Pancreas (tissue), 10 donors: Measurements from ENCODE around the gene MT3. TPM values are rescaled to one million over a fixed set of nuclear protein-coding genes. Genes with fewer than 3 reads are reported as not detected.

Experiments
- ATAC-seq, 4 donors: fragments of 200-7000 bp; cut with Tn5 transposase; one replicate each; pipeline versions ENCODE4 v1.8.0 to v1.9.1; 2020; ENCODE audit warnings: mild to moderate bottlenecking in 4 of 4, moderate library complexity in 4 of 4
- DNase-seq, 6 donors: peaks; one replicate each; pipeline ENCODE4 v3.0.0-alpha.2; 2020
- FAIRE-seq: peaks from 2 replicates; lab custom pipeline; 2012; peaks lifted over from hg19 to GRCh38; lab: Jason Lieb, UNC
- H3K27ac ChIP-seq, 4 donors: fragments of 200-600 bp; sonication (generic); 1 replicate in 3 of 4; 2 replicates in 1 of 4; pipeline versions ENCODE4 v1.5.0 to v1.8.0; 2020
- H3K27me3 ChIP-seq, 4 donors: fragments of 200-600 bp; one replicate each; pipeline ENCODE4 v1.8.0; 2021
- H3K36me3 ChIP-seq, 3 donors: fragments of 200-600 bp; sonication (generic) in 1 of 3; one replicate each; pipeline versions ENCODE4 v1.5.0 to v1.8.0; 2020 to 2021
- H3K4me1 ChIP-seq, 3 donors: fragments of 200-600 bp; one replicate each; pipeline ENCODE4 v1.8.0; 2021
- H3K4me3 ChIP-seq, 4 donors: fragments of 200-600 bp; sonication (generic) in 2 of 4; one replicate each; pipeline versions ENCODE4 v1.5.0 to v1.8.0; 2020 to 2021
- H3K9me3 ChIP-seq, 4 donors: fragments of 200-600 bp; one replicate each; pipeline ENCODE4 v1.8.0; 2021
- CTCF ChIP-seq, 4 donors: fragments of 200-600 bp; sonication (generic) in 3 of 4; IDR thresholded peaks; one replicate each; pipeline versions ENCODE4 v1.5.0 to v1.8.0; 2021; ENCODE audit warnings: antibody characterized with exemption in 4 of 4
- WGBS, 2 donors: extraction: QIAGEN DNeasy Blood & Tissue Kit; methylation state at CpG; one replicate each; pipeline ENCODE4 v1.1.7; 2013; 5-methylcytosine and 5-hydroxymethylcytosine counted together
- intact Hi-C, 3 donors: fragments of 100-400 bp; cut with DNase I; formaldehyde crosslinking; loops; one replicate each; pipeline versions ENCODE4 v1.11.1 to v1.14.2; 2022
- polyA plus RNA-seq, 2 donors: library from polyadenylated mRNA; stranded (reverse); fragments of 200-250 nt; gene quantifications; one replicate each; pipeline ENCODE4 v1.2.3, GENCODE V29; 2013
- total RNA-seq, 6 donors: library from RNA; stranded (reverse); fragmentation: NEBNext Ultra II Directional in 4 of 6; extraction: Animal tissue kit (Norgen Biotek cat#: 25700) in 4 of 6; gene quantifications; one replicate each; pipeline versions ENCODE4 v1.2.1 to v1.2.4, GENCODE V29; 2021 to 2023
- donor health status: healthy with polysubstance abuse.
- donor health status: DM: no; HTN: no; CAD: no; lungs with moderate emphysema.
- donor health status: DM: no; HTN: no; CAD: no.
- donor health status: control.
- donor health status: control.
- donor health status: Bipolar disorder and iron deficiency.
- donor health status: DM: yes; HTN: yes; CAD: no.
- donor health status: DM: no; HTN: no; CAD: no.
- donor health status: DM: no; HTN: no; CAD: no.
- donor health status: DM: yes; HTN: yes; CAD: no.

MT3 gene
- total and polyA plus RNA-seq, 8 donors, result 0.41 to 4.6 (median 0.75) TPM; not detected in 4

DNA sequence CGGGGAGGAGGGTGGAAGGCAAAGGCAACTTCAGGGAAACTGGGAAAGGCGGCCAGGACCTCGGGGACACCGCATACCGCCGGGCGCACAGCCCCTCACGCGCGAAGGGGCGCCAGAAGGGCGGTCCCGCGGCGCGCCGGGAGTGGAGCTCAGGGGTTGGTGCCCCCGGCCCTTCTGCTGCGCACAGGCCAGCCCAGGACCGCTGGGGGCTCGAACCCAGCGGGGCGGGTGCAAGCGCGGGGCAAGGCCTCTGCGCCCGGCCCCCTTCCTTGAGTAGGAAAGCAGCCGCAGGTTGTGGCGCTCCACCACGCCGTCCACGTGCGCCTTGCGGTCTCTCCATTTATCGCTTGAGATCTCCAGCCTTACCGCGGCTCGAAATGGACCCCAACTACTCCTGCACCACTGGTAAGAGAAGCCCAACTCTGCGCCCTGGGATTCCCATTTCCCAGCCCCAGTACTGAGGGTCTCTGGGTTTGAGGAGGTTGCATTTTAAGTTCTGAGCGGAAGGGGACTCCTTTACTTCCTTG is 46.2 kb downstream of the MT3 start:
- no peak for DNase-seq
- FAIRE-seq, result no peak

GRCh38 chr16:56636616-56637413 is 47.5 kb downstream of the MT3 start:
- 85 to 90% methylated on average over 9 of the region's 9 CpGs for WGBS, 2 donors
- TF ChIP-seq CTCF (IDR thresholded peaks at IDR 0.05), result no peak
- no peaks in the 10 kb centered on the region for H3K27me3 ChIP-seq
- intact Hi-C loops, result no loop called here
- no peaks in the 10 kb centered on the region for H3K36me3 ChIP-seq
- FAIRE-seq (no peak), DNase-seq (no peak), ATAC-seq (no peak)
- peaks cover 0 to 12% (median 8%) of the 10 kb centered on the region in 3 donors for H3K4me1 ChIP-seq
- no peak overlapping the region for H3K4me3 ChIP-seq
- H3K9me3 ChIP-seq, result no peaks in the 10 kb centered on the region
- H3K27ac ChIP-seq, result no peak overlapping the region

More for the DNA sequence above, 46.2 kb downstream of the MT3 start:
- WGBS, 2 donors, result 74 to 81% methylated on average over 24 to 40 of the region's 40 CpGs
- peaks cover 0 to 12% (median 8%) of the 10 kb centered on the region in 3 donors for H3K4me1 ChIP-seq
- H3K4me3 ChIP-seq, result no peak overlapping the region
- H3K27me3 ChIP-seq, result no peaks in the 10 kb centered on the region
- no peak for ATAC-seq
- no peak overlapping the region for H3K27ac ChIP-seq
- H3K9me3 ChIP-seq, result no peaks in the 10 kb centered on the region
- H3K36me3 ChIP-seq, result no peaks in the 10 kb centered on the region
- intact Hi-C loops, result no loop called here
- TF ChIP-seq CTCF (IDR thresholded peaks at IDR 0.05), result no peak

DNA sequence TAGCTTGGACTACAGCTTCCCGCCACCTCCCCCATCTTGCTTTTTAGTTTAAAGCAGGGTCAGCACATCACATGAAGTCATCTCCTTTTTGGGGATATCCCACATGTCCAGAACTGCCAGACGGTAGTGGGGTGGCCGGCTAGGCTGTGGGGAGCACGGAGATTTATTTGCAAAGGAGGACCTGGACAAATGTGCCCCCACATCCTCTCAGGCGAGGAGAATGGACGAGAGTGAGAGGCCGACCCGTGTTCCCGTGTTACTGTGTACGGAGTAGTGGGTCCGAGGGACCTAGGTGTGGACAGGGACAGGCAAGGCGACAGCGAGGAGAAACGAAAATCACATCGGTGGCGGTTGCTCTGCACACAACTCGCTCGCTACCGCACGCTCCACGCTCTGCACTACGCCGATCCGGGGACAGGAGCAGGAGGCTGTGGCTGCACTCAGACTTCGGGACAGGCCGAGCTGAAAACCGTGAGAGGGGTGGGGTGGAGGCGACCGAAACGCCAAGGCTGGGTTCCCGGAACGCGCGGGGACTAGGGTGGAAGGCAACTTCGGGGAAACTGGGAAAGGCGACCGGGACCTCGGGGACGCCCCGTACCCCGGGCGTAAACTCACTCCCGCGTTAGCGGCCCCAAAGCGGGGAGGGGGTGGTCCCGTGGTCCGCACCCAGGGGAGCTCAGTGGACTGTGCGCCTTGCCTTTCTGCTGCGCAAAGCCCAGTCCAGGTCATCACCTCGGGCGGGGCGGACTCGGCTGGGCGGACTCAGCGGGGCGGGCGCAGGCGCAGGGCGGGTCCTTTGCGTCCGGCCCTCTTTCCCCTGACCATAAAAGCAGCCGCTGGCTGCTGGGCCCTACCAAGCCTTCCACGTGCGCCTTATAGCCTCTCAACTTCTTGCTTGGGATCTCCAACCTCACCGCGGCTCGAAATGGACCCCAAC is 48.8 kb downstream of the MT3 start, which contains the start of gene MT1A:
TSS of gene MT1A (plus strand) at position 853 of the 937 bp plus-strand sequence. CDS start at position 926, 73 bp downstream.
- 14 to 25% methylated on average over 61 to 68 of the region's 68 CpGs for WGBS, 2 donors
- no peak for TF ChIP-seq CTCF (IDR thresholded peaks at IDR 0.05)
- H3K27ac ChIP-seq, result peak within 1 kb of the TSS in 1 of 4 donors; percentile 50
- peak; percentile 83 to 90 (median 88) for ATAC-seq
- FAIRE-seq, result no peak
- H3K4me3 ChIP-seq, result peak within 1 kb of the TSS; percentile 14 to 53 (median 32)
- no peaks in the 10 kb centered on the region for H3K27me3 ChIP-seq
- no peaks in the 10 kb centered on the region for H3K36me3 ChIP-seq
- peak; percentile 79 to 90 (median 83) for DNase-seq
- peaks cover 0 to 10% (median 8%) of the 10 kb centered on the region in 3 donors for H3K4me1 ChIP-seq
- H3K9me3 ChIP-seq, result no peaks in the 10 kb centered on the region
- intact Hi-C loops, result no loop called here

GRCh38 chr16:56639045-56639444 is 49.7 kb downstream of the MT3 start:
- no peak overlapping the region for H3K27ac ChIP-seq
- no peak overlapping the region for H3K4me3 ChIP-seq
- no peak for TF ChIP-seq CTCF (IDR thresholded peaks at IDR 0.05)
- ATAC-seq (peak in 1 of 4 donors; percentile 7), FAIRE-seq (no peak), DNase-seq (no peak)
- H3K36me3 ChIP-seq, result no peaks in the 10 kb centered on the region
- 27 to 49% methylated on average over 1 of the region's 1 CpG for WGBS, 2 donors
- no peaks in the 10 kb centered on the region for H3K9me3 ChIP-seq
- H3K27me3 ChIP-seq, result no peaks in the 10 kb centered on the region
- intact Hi-C loops, result no loop called here
- H3K4me1 ChIP-seq, result peaks cover 4 to 16% (median 8%) of the 10 kb centered on the region in 3 donors
